K562 (cell line): ENCODE measurements around the gene PATE3. TPM values are rescaled to one million over a fixed set of nuclear protein-coding genes. Genes with fewer than 3 reads are reported as not detected.

ENCODE experiments used
- ATAC-seq: fragments of 200-7000 bp; cut with Tn5 transposase; 3 replicates; pipeline ENCODE4 v1.9.1; 2020; ENCODE audit warnings: moderate library complexity
- BruUV-seq: library from RNA; stranded (reverse); fragments of 400-500 nt; replicated peaks from 2 replicates; lab custom pipeline; 2021; lab: Mats Ljungman, UMichigan
- CTCF ChIA-PET: fragments of 300-600 bp; formaldehyde crosslinking; extraction: SDS; loops from one replicate; lab custom pipeline; 2021; ENCODE audit warnings: low intra/inter-chr PET ratio; lab: Yijun Ruan, JAX
- POLR2A ChIA-PET: fragments of 300-600, 350-650 bp; sonication (Branson Sonifier 250); formaldehyde crosslinking; extraction: SDS; loops from one replicate; lab custom pipeline; 2021; ENCODE audit warnings: antibody characterized with exemption, inconsistent platforms; lab: Yijun Ruan, JAX
- DNase-seq, 4 experiments: peaks; one replicate each; pipeline versions ENCODE4 v3.0.0 to v3.0.0-alpha.2; 2011 to 2018; ENCODE audit warnings: low spot score in 3 of 4, mixed read lengths in 3 of 4; ENCODE audit errors: extremely low read depth in 1 of 4
- FAIRE-seq: peaks from 2 replicates; lab custom pipeline; 2011; peaks lifted over from hg19 to GRCh38; lab: Jason Lieb, UNC
- H2AFZ ChIP-seq: 2 replicates; pipeline ENCODE4 v1.6.0; 2011; ENCODE audit warnings: low read depth, low read length, control low read depth, inconsistent platforms
- H3K27ac ChIP-seq: fragments of 200-600 bp; 3 replicates; pipeline ENCODE4 v1.8.0; 2011; ENCODE audit warnings: low read depth, mild to moderate bottlenecking, control low read depth, inconsistent platforms, low read length, moderate library complexity, mixed read lengths; ENCODE audit errors: extremely low read depth
- H3K27me3 ChIP-seq, 2 experiments: fragments of 300-600 bp in 1 of 2; 2 replicates in 1 of 2; 3 replicates in 1 of 2; pipeline versions ENCODE4 v1.6.0 to v1.8.0; 2011; ENCODE audit warnings: inconsistent platforms in 2 of 2, low read length in 2 of 2, mild to moderate bottlenecking in 1 of 2, mixed read lengths in 1 of 2, moderate library complexity in 1 of 2; ENCODE audit not compliant: control insufficient read depth in 2 of 2, insufficient read depth in 2 of 2
- H3K36me3 ChIP-seq: fragments of 300-600 bp; 3 replicates; pipeline ENCODE4 v1.8.0; 2011; ENCODE audit warnings: mild to moderate bottlenecking, low read length, inconsistent platforms; ENCODE audit not compliant: control insufficient read depth, insufficient read depth
- H3K4me1 ChIP-seq, 2 experiments: fragments of 200-600 bp in 1 of 2; replicated peaks in 1 of 2; 2 replicates in 1 of 2; 3 replicates in 1 of 2; pipeline versions ENCODE4 v1.5.1 to v1.8.0; 2011; ENCODE audit warnings: inconsistent platforms in 2 of 2, low read length in 2 of 2, mild to moderate bottlenecking in 1 of 2, mixed read lengths in 1 of 2, moderate library complexity in 1 of 2; ENCODE audit not compliant: control insufficient read depth in 2 of 2, insufficient read depth in 2 of 2
- H3K4me2 ChIP-seq: 2 replicates; pipeline ENCODE4 v1.6.1; 2011; ENCODE audit warnings: low read length, control low read depth, inconsistent platforms, mixed read lengths; ENCODE audit not compliant: insufficient read depth
- H3K4me3 ChIP-seq: fragments of 200-600 bp; sonication (generic), shearing (Covaris generic); 2 replicates; pipeline ENCODE4 v1.5.1; 2016; ENCODE audit warnings: control low read depth, inconsistent platforms
- H3K79me2 ChIP-seq: fragments of 200-600 bp; 3 replicates; pipeline ENCODE4 v1.8.0; 2011; ENCODE audit warnings: low read length, inconsistent platforms; ENCODE audit not compliant: control insufficient read depth, insufficient read depth
- H3K9ac ChIP-seq, 2 experiments: 2 replicates each; pipeline versions ENCODE4 v1.6.0 to v1.6.1; 2011; ENCODE audit warnings: low read depth in 2 of 2, low read length in 2 of 2, control low read depth in 1 of 2, inconsistent platforms in 1 of 2, mild to moderate bottlenecking in 1 of 2, mixed read lengths in 1 of 2; ENCODE audit not compliant: insufficient read depth in 1 of 2
- H3K9me1 ChIP-seq: one replicate; pipeline ENCODE4 v1.6.0; 2011; ENCODE audit warnings: inconsistent platforms, mild to moderate bottlenecking, low read length, moderate library complexity; ENCODE audit not compliant: control insufficient read depth, insufficient read depth
- H3K9me3 ChIP-seq: replicated peaks from 2 replicates; pipeline ENCODE4 v1.5.1; 2011; ENCODE audit warnings: low read depth, low read length, inconsistent platforms; ENCODE audit not compliant: control insufficient read depth, insufficient read depth
- H4K20me1 ChIP-seq: replicated peaks from 2 replicates; pipeline ENCODE4 v1.6.1; 2011; ENCODE audit warnings: low read length, inconsistent platforms, mixed read lengths; ENCODE audit not compliant: control insufficient read depth, insufficient read depth
- CBFA2T3 ChIP-seq: fragments of 450-650 bp; IDR thresholded peaks from 2 replicates; pipeline ENCODE4 v1.6.1; 2017
- FOXP4 ChIP-seq: sonication (generic); formaldehyde crosslinking; IDR thresholded peaks from 2 replicates; pipeline ENCODE4 v1.8.0; 2022; ENCODE audit warnings: mild to moderate bottlenecking, missing genetic modification reagents, borderline replicate concordance
- HEY1 ChIP-seq: fragments of 250-450 bp; sonication (Bioruptor Pico); IDR thresholded peaks from 2 replicates; pipeline ENCODE4 v1.5.0; 2020; ENCODE audit warnings: mild to moderate bottlenecking, moderate library complexity, borderline replicate concordance
- PCBP2 ChIP-seq: fragments of 200-400 bp; formaldehyde crosslinking; IDR thresholded peaks from 2 replicates; pipeline ENCODE4 v1.6.1; 2018; ENCODE audit warnings: low read length, low read depth, mild to moderate bottlenecking, moderate library complexity; ENCODE audit not compliant: poor library complexity, severe bottlenecking
- PHF21A ChIP-seq: fragments of 450-650 bp; IDR thresholded peaks from 2 replicates; pipeline ENCODE4 v1.6.1; 2017; ENCODE audit warnings: low read depth, borderline replicate concordance
- RBFOX2 ChIP-seq: fragments of 200-400 bp; formaldehyde crosslinking; IDR thresholded peaks from 2 replicates; pipeline ENCODE4 v1.6.1; 2017; ENCODE audit warnings: low read depth, mild to moderate bottlenecking, low read length, moderate library complexity
- RBM14 ChIP-seq: fragments of 200-400 bp; formaldehyde crosslinking; IDR thresholded peaks from 2 replicates; pipeline ENCODE4 v1.6.1; 2018; ENCODE audit warnings: low read depth, mild to moderate bottlenecking, low read length, moderate library complexity, borderline replicate concordance; ENCODE audit not compliant: insufficient read depth
- RBM34 ChIP-seq: fragments of 200-400 bp; formaldehyde crosslinking; IDR thresholded peaks from 2 replicates; pipeline ENCODE4 v1.6.1; 2018; ENCODE audit warnings: low read length, borderline replicate concordance; ENCODE audit not compliant: insufficient read depth
- XRCC4 ChIP-seq: IDR thresholded peaks from one replicate; pipeline ENCODE4 v1.6.1; 2011; ENCODE audit not compliant: insufficient read depth, insufficient read length; ENCODE audit errors: extremely low read depth
- ZFP30 ChIP-seq: fragments of 250-450 bp; sonication (Bioruptor Pico); IDR thresholded peaks from 2 replicates; pipeline ENCODE4 v1.8.0; 2022; ENCODE audit warnings: moderate library complexity, mild to moderate bottlenecking, inconsistent platforms, borderline replicate concordance
- ZNF140 ChIP-seq: fragments of 250-450 bp; sonication (Bioruptor Pico); IDR thresholded peaks from 2 replicates; pipeline ENCODE4 v1.8.0; 2021; ENCODE audit warnings: moderate library complexity, mild to moderate bottlenecking, inconsistent platforms
- ZNF57 ChIP-seq: fragments of 450-650 bp; formaldehyde crosslinking; IDR thresholded peaks from 2 replicates; pipeline ENCODE4 v1.4.0; 2020; ENCODE audit warnings: mild to moderate bottlenecking, moderate library complexity
- ZNF699 ChIP-seq: fragments of 250-450 bp; sonication (Bioruptor Pico); IDR thresholded peaks from 2 replicates; pipeline ENCODE4 v1.8.0; 2021; ENCODE audit warnings: mild to moderate bottlenecking, moderate library complexity; ENCODE audit not compliant: insufficient replicate concordance
- WGBS: fragments of 100-300 bp; shearing (Covaris generic); methylation state at CpG from one replicate; pipeline ENCODE4 v1.1.6; 2016; ENCODE audit warnings: low coverage, mixed read lengths; ENCODE audit not compliant: insufficient coverage; ENCODE audit errors: missing lambda C conversion rate; 5-methylcytosine and 5-hydroxymethylcytosine counted together
- in situ Hi-C: fragments of 300-500 bp; cut with MboI; formaldehyde crosslinking; loops from 4 replicates; pipeline ENCODE4 v1.15.0; 2018; ENCODE audit warnings: inconsistent platforms, mixed read lengths
- intact Hi-C: fragments of 100-400 bp; cut with micrococcal nuclease; formaldehyde crosslinking; loops from 2 replicates; pipeline ENCODE4 v1.14.2; 2022
- polyA plus RNA-seq, 8 experiments: library from polyadenylated mRNA; depleted of rRNA in 4 of 8; stranded (reverse) in 5 of 8; unstranded in 3 of 8; fragments of >200 nt; fragmentation: Nextera tagmentation in 2 of 8; fragmentation: Illumina TruSeq in 1 of 8; extraction: Ambion mirVana in 2 of 8; extraction: Trizol in 1 of 8; gene quantifications; 2 replicates each; pipeline versions ENCODE4 v1.2.1 to v1.2.3, GENCODE V29; 2011 to 2014; ENCODE audit warnings: inconsistent platforms in 1 of 8, missing spikeins in 1 of 8
- total RNA-seq, 7 experiments: library from RNA; depleted of rRNA in 6 of 7; stranded (reverse); fragments of >200 nt in 6 of 7; fragmentation: Illumina TruSeq in 2 of 7; extraction: Trizol in 2 of 7; gene quantifications; 2 replicates each; pipeline versions ENCODE4 v1.2.1 to v1.2.3, GENCODE V29; 2011 to 2021; ENCODE audit warnings: low replicate concordance in 1 of 7

Gene PATE3
- total and polyA plus RNA-seq, 9 of the 15 experiments (the other 6 are each of a cell fraction or from before 2014, with no cell fraction given) = not detected

GRCh38 chr11:125797641-125798040 is 9.7 kb downstream of the PATE3 start:
- in situ Hi-C loops (no loop called here), intact Hi-C loops (no loop called here)
- Histone ChIP-seq H3K36me3 (no peaks in the 10 kb centered on the region), H4K20me1 (no peaks in the 10 kb centered on the region), H3K9ac (no peak overlapping the region), H3K27me3 (no peaks in the 10 kb centered on the region), H3K4me2 (no peak overlapping the region), H3K9me1 (no peaks in the 10 kb centered on the region), H3K79me2 (no peaks in the 10 kb centered on the region), H3K27ac (no peak overlapping the region), H3K4me1 (no peaks in the 10 kb centered on the region), H3K4me3 (no peak overlapping the region), H3K9me3 (no peaks in the 10 kb centered on the region), H2AFZ (no peak overlapping the region)
- ATAC-seq = no peak
- WGBS = 5% methylated on average over 4 of the region's 4 CpGs
- no peak for FAIRE-seq
- POLR2A ChIA-PET = no interaction called here
- TF ChIP-seq RBM14 (no peak), RBM34 (no peak), RBFOX2 (no peak), HEY1 (CRISPR knock-in tag) (no peak), PCBP2 (no peak), ZFP30 (no peak), ZNF140 (CRISPR knock-in tag) (no peak), ZNF699 (CRISPR knock-in tag) (no peak), PHF21A (no peak), CBFA2T3 (no peak), FOXP4 (CRISPR knock-in tag) (no peak), ZNF57 (CRISPR knock-in tag) (no peak), XRCC4 (no peak)
- CTCF ChIA-PET = no interaction called here
- DNase-seq = no peak
- no TSS peak for BruUV-seq
